Measurements from ENCODE around the gene F10.
"Not testable (repeated sequence)": the region's sequence is repeated elsewhere in the genome, so short reads cannot be mapped to it uniquely, and the experiment has no call there.

The F10 gene

DNA sequence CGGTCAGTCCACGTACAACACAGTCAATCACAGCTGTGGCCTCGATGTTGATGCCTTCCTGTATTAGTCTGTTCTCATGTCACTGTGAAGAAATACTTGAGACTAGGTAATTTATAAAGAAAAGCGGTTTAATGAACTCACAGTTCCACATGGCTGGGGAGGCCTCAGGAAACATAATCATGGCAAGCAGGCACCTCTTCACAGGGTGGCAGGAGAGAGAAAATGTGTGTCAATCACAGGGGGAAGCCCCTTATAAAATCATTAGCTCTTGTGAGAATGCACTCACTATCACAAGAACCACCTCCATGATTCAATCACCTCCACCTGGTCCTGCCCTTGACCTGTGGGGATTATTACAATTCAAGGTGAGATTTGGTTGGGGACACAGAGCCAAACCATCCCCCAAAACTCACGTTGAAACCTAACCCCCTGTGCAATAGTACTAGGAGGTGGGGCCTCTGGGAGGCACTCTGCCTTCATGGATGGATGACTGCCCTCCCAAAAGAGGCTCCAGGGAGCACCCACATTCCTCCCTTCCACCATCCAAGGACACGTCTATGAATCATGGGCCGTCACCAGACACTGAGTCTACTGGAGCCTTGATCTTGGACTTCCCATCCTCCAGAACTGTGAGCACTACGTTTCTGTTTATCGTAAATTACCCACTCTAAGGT is 33.5 kb downstream of the F10 start:
- Mint-ChIP-seq H3K4me1 (peaks cover 20% of the 10 kb centered on the region), H3K36me3 (no peaks in the 10 kb centered on the region), H3K4me3 (no peak overlapping the region), H3K27me3 (peaks cover 24% of the 10 kb centered on the region), H3K9me3 (peaks cover 12% of the 10 kb centered on the region), H3K27ac (no peak overlapping the region)
- ATAC-seq: no peak

DNA sequence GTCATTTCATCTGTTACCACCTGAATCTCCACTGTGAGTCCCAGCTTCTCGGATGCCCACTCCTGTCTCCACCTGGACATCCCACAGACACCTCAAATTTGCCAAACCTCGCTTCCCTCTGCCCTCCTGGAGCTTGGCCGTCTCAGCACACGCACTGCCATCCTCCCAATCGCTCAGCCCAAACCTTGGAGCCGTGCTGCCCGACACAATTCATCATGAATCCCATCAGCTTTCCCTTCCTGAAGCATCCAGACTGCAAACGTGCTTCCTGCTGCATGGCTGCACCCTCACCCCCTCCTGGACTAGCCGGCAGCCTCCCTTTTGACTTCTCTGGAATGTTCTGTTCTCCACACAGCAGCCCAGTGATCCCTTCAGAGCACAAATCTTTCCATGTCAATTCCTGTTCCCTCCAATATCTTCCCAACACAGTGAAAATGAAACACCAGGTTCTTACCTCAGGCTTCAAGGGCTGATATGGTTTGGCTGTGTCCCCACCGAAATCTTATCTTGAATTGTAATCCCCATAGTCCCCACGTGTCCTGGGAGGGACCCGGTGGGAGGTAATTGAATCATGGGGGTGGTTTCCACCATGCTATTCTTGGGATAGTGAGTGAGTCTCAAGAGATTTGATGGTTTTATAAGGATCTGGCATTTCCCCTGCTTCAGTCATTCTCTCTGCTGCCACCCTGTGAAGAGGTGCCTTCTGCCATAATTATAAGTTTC is 34.8 kb downstream of the F10 start:
- H3K4me3 Mint-ChIP-seq: no peak overlapping the region
- H3K36me3 Mint-ChIP-seq: no peaks in the 10 kb centered on the region
- H3K27ac Mint-ChIP-seq: no peak overlapping the region
- peaks cover 12% of the 10 kb centered on the region for H3K9me3 Mint-ChIP-seq
- no peak for ATAC-seq
- peaks cover 13% of the 10 kb centered on the region for H3K4me1 Mint-ChIP-seq
- peaks cover 17% of the 10 kb centered on the region for H3K27me3 Mint-ChIP-seq

DNA sequence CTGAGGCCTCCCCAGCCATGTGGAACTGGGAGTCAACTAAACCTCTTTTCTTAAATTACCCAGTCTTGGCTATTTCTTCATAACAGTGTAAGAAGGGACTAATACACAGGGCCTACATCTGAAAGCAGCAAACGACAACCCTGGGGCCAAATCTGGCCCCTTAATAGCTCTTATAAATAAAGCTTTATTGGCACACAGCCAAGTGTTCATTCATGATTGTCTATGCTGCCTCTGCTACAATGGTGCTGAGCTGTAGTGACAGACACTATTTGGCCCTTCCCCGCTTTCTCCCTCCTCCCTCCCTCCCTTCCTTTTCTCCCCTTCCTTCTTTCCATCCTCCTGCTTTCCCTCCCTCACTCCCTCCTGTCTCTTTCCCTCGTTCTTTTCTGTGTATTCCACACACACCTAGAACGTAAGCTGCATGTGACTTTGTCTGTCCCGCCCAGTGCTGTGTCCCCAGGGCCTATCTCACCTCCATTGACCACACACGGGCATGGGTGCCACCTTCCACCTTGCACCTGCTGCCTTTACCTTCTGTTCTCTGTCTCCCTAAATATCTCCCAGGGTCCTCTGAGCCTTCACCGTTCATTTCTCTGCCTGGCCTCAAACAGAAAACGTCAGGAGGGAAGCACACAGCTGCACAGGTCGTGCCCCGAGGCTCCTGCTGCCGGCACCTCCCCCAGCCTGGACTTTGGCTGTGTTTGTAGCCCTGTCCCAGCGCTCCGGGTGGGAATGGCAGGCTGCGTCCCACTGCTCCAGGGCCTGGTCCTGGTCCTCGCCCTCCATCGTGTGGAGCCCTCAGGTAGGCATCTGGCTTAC is 35.5 kb downstream of the F10 start, which contains the start of gene PROZ:
PROZ (plus strand) TSS at position 720 of the 819 bp plus-strand sequence; CDS start at position 733, 13 bp downstream.
- H3K27me3 Mint-ChIP-seq: peaks cover 15% of the 10 kb centered on the region
- no peaks in the 10 kb centered on the region for H3K36me3 Mint-ChIP-seq
- H3K4me1 Mint-ChIP-seq: peaks cover 11% of the 10 kb centered on the region
- no peak within 1 kb of the TSS for H3K4me3 Mint-ChIP-seq
- H3K9me3 Mint-ChIP-seq: peaks cover 12% of the 10 kb centered on the region
- ATAC-seq: no peak
- H3K27ac Mint-ChIP-seq: no peak within 1 kb of the TSS

DNA sequence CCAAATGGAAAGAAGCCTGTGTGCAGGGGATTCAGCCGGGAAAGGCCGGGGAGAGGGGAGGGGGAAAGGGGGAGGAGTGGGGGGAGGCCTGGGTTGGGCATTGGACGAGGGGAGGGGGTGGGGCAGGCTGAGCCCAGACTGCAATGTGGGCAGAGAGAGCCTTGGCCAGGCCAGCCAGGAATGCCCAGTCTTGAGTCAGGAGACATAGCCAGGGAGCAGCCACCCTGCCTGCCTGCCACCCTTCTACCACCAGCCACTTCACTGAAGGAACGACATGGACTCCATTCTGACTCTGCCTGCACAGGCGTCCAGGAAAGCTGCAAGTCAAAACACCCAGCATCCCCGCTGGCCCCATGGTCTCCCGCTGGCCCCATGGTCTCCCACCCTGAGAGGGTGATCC is 36.3 kb downstream of the F10 start:
- Mint-ChIP-seq H3K27ac (no peak overlapping the region), H3K36me3 (no peaks in the 10 kb centered on the region), H3K4me1 (peaks cover 14% of the 10 kb centered on the region), H3K27me3 (peaks cover 21% of the 10 kb centered on the region), H3K4me3 (no peak overlapping the region), H3K9me3 (peaks cover 12% of the 10 kb centered on the region)
- no peak for ATAC-seq

DNA sequence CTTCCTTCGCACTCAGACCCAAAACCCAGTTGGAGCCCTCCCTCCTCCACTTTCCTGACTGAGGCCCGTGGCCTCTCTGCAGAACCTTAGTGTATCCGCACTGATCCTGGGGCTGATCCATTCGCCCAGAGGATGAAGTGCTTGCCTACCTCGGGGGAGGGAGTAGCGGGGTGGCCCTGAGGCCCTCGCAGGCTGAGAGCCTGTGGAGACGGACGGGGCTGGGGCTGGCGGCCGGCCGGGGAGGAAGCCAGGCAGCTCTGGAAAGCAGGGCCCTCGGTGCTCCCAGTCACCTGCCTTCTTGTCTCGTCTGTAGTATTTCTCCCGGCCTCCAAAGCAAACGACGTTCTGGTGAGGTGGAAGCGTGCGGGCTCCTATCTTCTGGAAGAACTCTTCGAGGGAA is 37.1 kb downstream of the F10 start:
- Mint-ChIP-seq H3K27ac (no peak overlapping the region), H3K36me3 (no peaks in the 10 kb centered on the region), H3K9me3 (peaks cover 12% of the 10 kb centered on the region), H3K4me1 (peaks cover 14% of the 10 kb centered on the region), H3K27me3 (peaks cover 21% of the 10 kb centered on the region), H3K4me3 (no peak overlapping the region)
- no peak for ATAC-seq

DNA sequence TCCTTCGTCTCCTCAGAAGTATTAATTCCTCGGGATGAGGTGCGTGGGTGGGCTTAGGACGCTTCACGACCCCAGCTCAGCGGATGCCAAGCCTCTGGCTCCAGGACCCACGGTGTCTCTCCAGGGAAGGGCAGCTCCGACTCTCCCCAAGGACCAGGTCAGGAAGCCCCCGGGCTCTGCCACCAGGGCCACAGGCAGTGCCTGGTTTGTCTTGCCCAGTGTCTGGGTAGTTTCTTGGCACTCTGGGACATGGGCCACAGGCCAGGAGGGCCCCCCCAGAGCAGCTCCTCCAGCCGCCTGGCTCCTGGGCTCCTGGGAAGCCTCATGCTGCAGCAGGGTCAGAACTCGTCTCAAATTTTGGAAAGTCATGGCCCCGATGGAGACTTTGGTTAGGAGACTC is 38.4 kb downstream of the F10 start:
- H3K36me3 Mint-ChIP-seq: no peaks in the 10 kb centered on the region
- no peak overlapping the region for H3K4me3 Mint-ChIP-seq
- peaks cover 3% of the 10 kb centered on the region for H3K9me3 Mint-ChIP-seq
- H3K4me1 Mint-ChIP-seq: peaks cover 14% of the 10 kb centered on the region
- peaks cover 21% of the 10 kb centered on the region for H3K27me3 Mint-ChIP-seq
- ATAC-seq: no peak
- H3K27ac Mint-ChIP-seq: peak overlapping the region; percentile 48

DNA sequence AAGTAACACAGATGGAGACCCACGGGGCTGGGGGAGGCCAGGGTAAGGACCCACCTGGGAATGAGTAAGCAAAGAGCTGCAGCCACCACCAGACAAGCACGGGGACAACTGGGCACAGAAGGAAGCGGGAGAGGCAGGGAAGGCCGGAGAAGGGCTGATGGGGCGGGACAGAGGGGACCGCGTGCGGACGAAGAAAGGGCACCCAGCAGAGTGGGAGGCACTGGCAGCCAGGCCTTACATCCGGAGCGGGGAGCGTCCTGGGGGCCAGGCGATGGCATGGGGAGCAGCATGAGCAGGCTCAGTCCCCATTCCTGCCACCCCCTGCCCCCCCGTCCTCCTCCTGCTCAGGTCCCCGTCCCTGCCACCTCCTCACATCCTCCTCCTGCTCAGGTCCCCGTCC is 38.8 kb downstream of the F10 start:
- Mint-ChIP-seq H3K27me3 (peaks cover 21% of the 10 kb centered on the region), H3K27ac (peak overlapping the region; percentile 48), H3K9me3 (peaks cover 3% of the 10 kb centered on the region), H3K4me1 (peaks cover 14% of the 10 kb centered on the region), H3K36me3 (no peaks in the 10 kb centered on the region), H3K4me3 (no peak overlapping the region)
- ATAC-seq: no peak

DNA sequence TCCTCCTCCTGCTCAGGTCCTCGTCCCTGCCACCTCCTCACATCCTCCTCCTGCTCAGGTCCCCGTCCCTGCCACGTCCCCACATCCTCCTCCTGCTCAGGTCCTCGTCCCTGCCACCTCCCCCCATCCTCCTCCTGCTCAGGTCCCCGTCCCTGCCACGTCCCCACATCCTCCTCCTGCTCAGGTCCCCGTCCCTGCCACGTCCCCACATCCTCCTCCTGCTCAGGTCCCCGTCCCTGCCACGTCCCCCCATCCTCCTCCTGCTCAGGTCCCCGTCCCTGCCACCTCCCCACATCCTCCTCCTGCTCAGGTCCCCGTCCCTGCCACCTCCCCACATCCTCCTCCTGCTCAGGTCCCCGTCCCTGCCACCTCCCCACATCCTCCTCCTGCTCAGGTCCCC is 39.4 kb downstream of the F10 start:
- H3K27ac Mint-ChIP-seq, H3K9me3 Mint-ChIP-seq, H3K36me3 Mint-ChIP-seq, H3K4me3 Mint-ChIP-seq, ATAC-seq: not testable (repeated sequence)
- H3K27me3 Mint-ChIP-seq: peaks cover 21% of the 10 kb centered on the region
- H3K4me1 Mint-ChIP-seq: peaks cover 14% of the 10 kb centered on the region

DNA sequence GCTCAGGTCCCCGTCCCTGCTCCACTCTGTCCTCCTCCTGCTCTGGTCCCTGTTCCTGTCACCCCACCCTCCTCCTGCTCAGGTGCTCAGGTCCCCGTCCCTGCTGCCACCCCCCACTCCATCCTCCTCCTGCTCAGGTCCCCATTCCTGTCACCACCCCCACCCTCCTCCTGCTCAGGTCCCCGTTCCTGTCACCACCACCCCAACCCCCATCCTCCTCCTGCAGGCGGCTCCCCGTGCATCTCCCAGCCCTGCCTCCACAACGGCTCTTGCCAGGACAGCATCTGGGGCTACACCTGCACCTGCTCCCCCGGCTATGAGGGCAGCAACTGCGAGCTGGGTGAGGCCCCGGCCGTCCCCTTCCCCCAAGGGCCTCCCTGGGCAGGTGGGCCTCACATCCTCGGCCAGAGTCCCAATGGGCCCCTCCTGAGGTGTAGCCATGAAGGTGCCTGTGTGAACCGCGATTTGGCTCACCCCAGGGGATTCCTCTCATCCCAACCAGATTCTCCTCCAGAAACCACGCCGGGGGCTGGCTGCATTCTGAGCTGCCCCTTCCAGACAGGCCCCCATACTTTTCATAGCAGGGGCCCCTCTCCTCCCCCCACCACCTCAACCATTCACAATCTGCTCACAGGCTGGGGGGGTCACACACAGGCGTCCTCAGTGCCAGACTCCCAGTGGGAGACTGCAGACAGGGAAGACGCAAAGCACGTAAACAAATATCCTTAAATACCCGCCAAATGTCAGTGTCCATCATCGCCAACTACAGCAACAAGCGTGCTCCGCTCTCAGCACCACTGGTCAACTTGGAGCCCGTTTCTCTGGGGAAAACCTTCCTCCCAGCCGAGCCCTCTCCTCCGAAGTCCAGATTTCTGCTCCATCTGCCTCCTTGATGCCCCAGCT is 40.4 kb downstream of the F10 start:
- Mint-ChIP-seq H3K4me1 (peaks cover 14% of the 10 kb centered on the region), H3K36me3 (peaks cover 6% of the 10 kb centered on the region), H3K4me3 (peak overlapping the region; percentile 44), H3K27ac (no peak overlapping the region), H3K9me3 (peaks cover 6% of the 10 kb centered on the region), H3K27me3 (peaks cover 21% of the 10 kb centered on the region)
- ATAC-seq: no peak

DNA sequence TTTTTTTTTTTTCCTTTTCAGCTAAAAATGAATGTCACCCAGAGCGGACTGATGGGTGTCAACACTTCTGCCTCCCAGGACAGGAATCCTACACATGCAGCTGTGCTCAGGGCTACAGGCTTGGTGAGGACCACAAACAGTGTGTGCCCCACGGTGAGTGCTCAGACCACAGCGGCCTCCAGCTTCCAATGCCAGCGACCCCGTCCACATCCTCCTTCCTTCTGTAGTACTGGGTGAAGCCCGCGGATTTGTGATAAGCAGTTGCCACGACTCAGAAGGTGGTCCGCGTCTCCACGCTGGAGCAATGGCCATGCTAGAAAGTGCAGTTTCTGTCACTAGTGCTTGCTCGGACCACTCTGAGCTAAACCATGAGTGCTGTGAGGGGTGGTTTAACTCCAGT is 41.9 kb downstream of the F10 start:
- peak; percentile 31 for ATAC-seq
- H3K27me3 Mint-ChIP-seq: peaks cover 21% of the 10 kb centered on the region
- H3K27ac Mint-ChIP-seq: no peak overlapping the region
- peaks cover 6% of the 10 kb centered on the region for H3K9me3 Mint-ChIP-seq
- H3K36me3 Mint-ChIP-seq: peaks cover 21% of the 10 kb centered on the region
- H3K4me1 Mint-ChIP-seq: peaks cover 14% of the 10 kb centered on the region
- H3K4me3 Mint-ChIP-seq: no peak overlapping the region

DNA sequence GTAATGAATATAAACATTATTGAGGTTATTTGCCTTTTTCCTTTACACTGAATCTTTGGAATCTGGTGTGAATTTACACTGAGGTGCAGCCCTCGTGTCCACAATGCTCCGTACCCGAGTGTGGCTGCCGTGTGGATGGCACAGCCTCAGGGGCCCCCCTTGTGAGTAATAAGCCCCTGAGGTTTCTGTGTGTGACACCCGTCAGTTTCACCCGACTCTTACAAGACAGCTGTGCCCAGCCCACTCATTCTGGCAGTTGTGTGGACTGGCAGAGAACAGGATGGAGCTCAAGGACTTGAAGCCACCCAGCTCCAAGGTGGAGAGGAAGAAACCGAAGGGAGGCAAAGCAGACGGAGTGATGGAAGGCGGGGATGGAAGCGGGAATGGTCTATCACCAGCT is 43.7 kb downstream of the F10 start:
- Mint-ChIP-seq H3K27me3 (peaks cover 16% of the 10 kb centered on the region), H3K4me1 (peaks cover 11% of the 10 kb centered on the region), H3K9me3 (peaks cover 6% of the 10 kb centered on the region), H3K4me3 (no peak overlapping the region), H3K36me3 (peaks cover 31% of the 10 kb centered on the region), H3K27ac (no peak overlapping the region)
- ATAC-seq: no peak

DNA sequence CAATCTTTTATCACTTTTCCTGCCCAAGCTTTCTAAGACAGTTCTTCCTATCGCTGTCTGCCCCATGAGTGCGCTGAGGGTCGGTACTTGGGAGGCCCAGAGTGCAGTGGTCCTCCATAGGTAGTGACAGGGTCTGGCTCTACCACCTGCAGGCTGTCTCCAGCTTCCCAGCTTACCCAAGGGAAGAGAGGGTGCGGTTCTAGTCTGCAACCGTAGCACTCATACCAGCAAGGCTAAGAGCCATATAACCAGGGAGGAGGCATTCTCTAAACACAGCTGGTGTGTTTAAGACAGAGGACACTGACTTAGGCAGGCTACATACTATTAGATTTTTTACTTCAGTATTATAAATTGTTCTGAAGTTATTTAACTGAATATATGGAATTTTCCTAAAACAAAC is 44.1 kb downstream of the F10 start:
- ATAC-seq: no peak

DNA sequence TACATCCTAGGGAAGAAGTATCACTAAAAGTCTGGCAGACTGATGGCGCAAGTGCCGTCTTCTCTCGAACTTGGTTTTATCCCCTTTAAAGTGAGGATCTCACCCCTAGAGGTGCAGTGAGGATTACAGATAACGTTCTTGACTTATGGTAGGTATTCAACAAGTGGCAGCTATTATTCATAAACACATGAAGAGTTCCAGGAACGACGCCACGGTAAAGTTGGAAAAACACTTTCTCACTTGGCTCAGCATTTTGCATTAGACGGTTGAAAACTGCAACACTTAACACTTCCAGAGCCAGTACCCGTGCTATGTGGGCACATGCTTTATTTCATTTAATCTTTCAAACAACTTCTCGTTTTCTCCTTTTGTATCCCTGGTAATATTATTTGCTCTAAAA is 44.6 kb downstream of the F10 start:
- no peak overlapping the region for H3K4me3 Mint-ChIP-seq
- peaks cover 8% of the 10 kb centered on the region for H3K4me1 Mint-ChIP-seq
- ATAC-seq: no peak
- no peak overlapping the region for H3K27ac Mint-ChIP-seq
- peaks cover 40% of the 10 kb centered on the region for H3K36me3 Mint-ChIP-seq
- H3K9me3 Mint-ChIP-seq: peaks cover 6% of the 10 kb centered on the region
- peaks cover 12% of the 10 kb centered on the region for H3K27me3 Mint-ChIP-seq

More for the DNA sequence above, 44.1 kb downstream of the F10 start:
- Mint-ChIP-seq H3K27ac (no peak overlapping the region), H3K4me3 (no peak overlapping the region), H3K36me3 (peaks cover 36% of the 10 kb centered on the region), H3K27me3 (peaks cover 12% of the 10 kb centered on the region), H3K9me3 (peaks cover 6% of the 10 kb centered on the region), H3K4me1 (peaks cover 8% of the 10 kb centered on the region)

DNA sequence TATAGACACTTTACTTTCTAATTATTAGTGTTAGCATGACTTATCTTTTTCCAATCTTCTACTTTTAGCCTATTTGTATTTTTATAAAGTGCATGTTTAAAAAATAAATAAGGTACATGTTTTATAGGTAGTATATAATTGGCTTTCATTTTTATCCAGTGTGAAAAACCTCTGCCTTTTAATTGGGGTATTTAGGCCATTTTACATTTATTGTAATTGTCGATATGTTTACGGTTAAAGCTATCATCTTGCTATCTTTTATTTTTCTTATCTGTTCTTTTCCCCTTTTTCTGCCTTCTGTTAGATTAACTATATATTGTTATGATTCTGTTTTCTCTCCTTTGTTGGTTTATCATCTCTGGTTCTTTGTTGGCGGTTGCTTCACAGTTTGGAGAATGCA is 45.0 kb downstream of the F10 start:
- H3K27me3 Mint-ChIP-seq: peaks cover 12% of the 10 kb centered on the region

More for the DNA sequence above, 45.0 kb downstream of the F10 start:
- ATAC-seq: no peak
- H3K9me3 Mint-ChIP-seq: peaks cover 6% of the 10 kb centered on the region
- no peak overlapping the region for H3K4me3 Mint-ChIP-seq
- peaks cover 8% of the 10 kb centered on the region for H3K4me1 Mint-ChIP-seq
- peaks cover 45% of the 10 kb centered on the region for H3K36me3 Mint-ChIP-seq
- no peak overlapping the region for H3K27ac Mint-ChIP-seq

Data from stimulated activated memory B cell treated with anti-CD40 and anti-IgM and Interleukin-4, amounts not matched to agents 10 μg/mL and 1 μg/mL and 100 μg/mL, for 72 hours (primary cell).